WI38 (cell line): ENCODE results near the gene CPD.

Experiments used
- H3K4me3 ChIP-seq: 2 replicates; pipeline ENCODE4 v1.5.1; 2011; ENCODE audit warnings: low read depth, mild to moderate bottlenecking, control low read depth, low read length
- CTCF ChIP-seq: IDR thresholded peaks from 2 replicates; pipeline ENCODE4 v1.5.1; 2012; ENCODE audit warnings: low read depth, mild to moderate bottlenecking, control low read depth, low read length

CPD gene

DNA sequence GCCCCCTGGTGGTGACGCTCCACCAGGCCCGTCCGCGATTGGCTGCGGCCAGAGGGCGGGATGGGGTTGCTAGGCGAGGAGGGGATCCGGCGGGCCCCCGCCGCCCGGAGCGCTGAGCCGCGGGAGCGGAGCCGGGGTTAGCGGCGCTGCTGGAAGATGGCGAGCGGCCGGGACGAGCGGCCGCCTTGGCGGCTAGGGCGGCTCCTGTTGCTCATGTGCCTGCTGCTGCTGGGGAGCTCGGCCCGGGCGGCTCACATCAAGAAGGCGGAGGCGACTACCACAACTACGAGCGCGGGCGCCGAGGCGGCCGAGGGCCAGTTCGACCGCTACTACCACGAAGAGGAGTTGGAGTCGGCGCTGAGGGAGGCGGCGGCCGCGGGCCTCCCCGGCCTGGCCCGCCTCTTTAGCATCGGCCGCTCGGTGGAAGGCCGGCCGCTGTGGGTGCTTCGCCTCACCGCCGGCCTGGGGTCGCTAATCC is at the start of gene CPD:
Gene CPD (plus strand): TSS at position 103 of the 478 bp plus-strand sequence. CDS start 54 bp downstream, at position 157.
- peak within 1 kb of the TSS; percentile 76 for H3K4me3 ChIP-seq
- no peak for TF ChIP-seq CTCF

GRCh38 chr17:30332057-30332542 is 46.6 kb upstream of the CPD start:
- TF ChIP-seq CTCF: no peak
- H3K4me3 ChIP-seq: no peak overlapping the region

DNA sequence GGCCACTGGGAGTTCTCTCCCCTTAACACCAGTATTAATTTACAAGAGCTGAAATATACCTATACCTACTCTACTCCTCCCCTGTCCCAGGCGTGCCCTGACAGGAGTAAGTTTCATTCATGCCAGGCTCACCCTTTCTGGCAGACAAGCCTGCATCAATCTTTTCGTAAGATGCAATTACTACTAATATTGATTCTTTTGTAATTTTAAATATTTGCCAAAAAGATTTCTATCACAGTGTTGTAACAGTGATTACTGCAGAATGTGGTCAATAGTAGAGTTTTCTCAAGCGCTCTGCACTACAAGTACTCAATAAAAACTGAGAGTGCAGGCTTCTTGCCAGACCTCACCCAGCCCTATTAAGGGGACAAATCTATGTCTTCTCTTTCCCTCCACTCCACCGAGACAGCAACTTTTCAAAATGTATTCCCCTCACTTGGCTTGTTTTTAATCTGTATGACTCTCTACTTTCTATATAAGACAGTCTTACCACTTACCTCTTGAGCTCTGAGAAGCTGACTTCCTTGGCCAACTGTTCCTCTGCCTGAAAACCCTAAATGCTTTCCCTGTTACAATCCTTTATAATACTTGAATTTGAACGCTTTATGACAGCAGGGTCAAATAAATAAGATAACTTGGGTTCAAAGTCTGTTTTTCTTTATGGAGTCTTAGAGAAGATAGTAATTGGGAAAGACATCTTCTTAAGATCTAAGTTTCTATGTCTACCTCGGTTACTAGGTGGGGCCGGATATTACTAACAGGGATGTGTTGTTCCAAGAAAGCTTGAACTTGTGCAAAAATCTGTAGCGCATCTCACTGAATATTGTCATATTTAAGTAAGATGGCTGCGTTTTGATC is 45.0 kb upstream of the CPD start, which contains the start of gene TMIGD1:
Gene TMIGD1 (minus strand): TSS at position 555 of the 858 bp plus-strand sequence. CDS start 1,924 bp downstream, outside the sequence.
- no peak within 1 kb of the TSS for H3K4me3 ChIP-seq

GRCh38 chr17:30334421-30334820 is 44.3 kb upstream of the CPD start:
- TF ChIP-seq CTCF: no peak
- H3K4me3 ChIP-seq: no peak overlapping the region

More for the DNA sequence above, 45.0 kb upstream of the CPD start, which contains the start of gene TMIGD1:
- TF ChIP-seq CTCF: no peak

- TF ChIP-seq CTCF: peak; percentile 27
Observed at GRCh38 chr17:30336369-30337171, 42.2 kb upstream of the CPD start.

GRCh38 chr17:30337393-30337999 is 41.2 kb upstream of the CPD start:
- TF ChIP-seq CTCF: no peak
- H3K4me3 ChIP-seq: no peak overlapping the region

More at GRCh38 chr17:30336369-30337171, 42.2 kb upstream of the CPD start:
- no peak overlapping the region for H3K4me3 ChIP-seq
